HCT116 (cell line): Measurements from ENCODE around the gene RHOH. TPM values are rescaled to one million over a fixed set of nuclear protein-coding genes. Genes with fewer than 3 reads are reported as not detected.

Source experiments
- ATAC-seq: fragments of 200-7000 bp; cut with Tn5 transposase; 2 replicates; pipeline ENCODE4 v1.9.1; 2020; ENCODE audit warnings: mild to moderate bottlenecking, moderate library complexity
- BruUV-seq: library from RNA; stranded (reverse); fragments of 400-500 nt; replicated peaks from 2 replicates; lab custom pipeline; 2021; lab: Mats Ljungman, UMichigan
- CTCF ChIA-PET: fragments of 300-600 bp; sonication (Branson Sonifier 250); formaldehyde crosslinking; loops from one replicate; lab custom pipeline; 2021; ENCODE audit warnings: antibody characterized with exemption; lab: Charles Lee
- POLR2A ChIA-PET: fragments of 300-600, 350-600 bp; sonication (Branson Sonifier 250); formaldehyde crosslinking; loops from one replicate; lab custom pipeline; 2021; ENCODE audit warnings: antibody characterized with exemption; lab: Charles Lee
- RAD21 ChIA-PET, 2 experiments: fragments of 300-600 bp; sonication (Branson Sonifier 250); formaldehyde crosslinking; loops; one replicate each; lab custom pipeline; 2023; ENCODE audit warnings: low total read pairs in 2 of 2; ENCODE audit not compliant: uncharacterized antibody in 2 of 2, unreplicated experiment in 2 of 2, low non-redundant PET in 1 of 2; lab: Charles Lee
- DNase-seq: peaks from one replicate; pipeline ENCODE4 v3.0.0-alpha.2; 2010; ENCODE audit warnings: low read depth, low spot score
- H2AFZ ChIP-seq: fragments of 200-600 bp; shearing (Covaris generic), sonication (generic); 2 replicates; pipeline ENCODE4 v1.6.1; 2017; ENCODE audit warnings: low read depth, mixed run types, mixed read lengths, antibody characterized with exemption, low read length; ENCODE audit not compliant: poor library complexity, severe bottlenecking
- H3K27ac ChIP-seq: 2 replicates; pipeline ENCODE4 v1.5.1; 2012; ENCODE audit warnings: low read depth, low read length
- H3K27me3 ChIP-seq: fragments of 200-600 bp; sonication (generic); 2 replicates; pipeline ENCODE4 v1.6.1; 2016; ENCODE audit warnings: mixed run types, low read length, mixed read lengths; ENCODE audit not compliant: insufficient read depth
- H3K36me3 ChIP-seq, 2 experiments: fragments of 200-500 bp in 1 of 2; fragments of 200-600 bp in 1 of 2; sonication (Bioruptor generic) in 1 of 2; sonication (generic) in 1 of 2; 2 replicates each; pipeline versions ENCODE4 v1.5.1 to v1.6.1; 2014 to 2016; ENCODE audit warnings: low read length in 2 of 2, inconsistent platforms in 1 of 2, mixed read lengths in 1 of 2, mixed run types in 1 of 2; ENCODE audit not compliant: insufficient read depth in 2 of 2, control insufficient read depth in 1 of 2
- H3K4me1 ChIP-seq, 2 experiments: fragments of 200-600 bp in 1 of 2; sonication (generic) in 1 of 2; 2 replicates each; pipeline versions ENCODE4 v1.5.1 to v1.6.1; 2012 to 2017; ENCODE audit warnings: low read length in 2 of 2, inconsistent platforms in 1 of 2, mild to moderate bottlenecking in 1 of 2, mixed read lengths in 1 of 2, mixed run types in 1 of 2, moderate library complexity in 1 of 2; ENCODE audit not compliant: insufficient read depth in 2 of 2, control insufficient read depth in 1 of 2
- H3K4me2 ChIP-seq: fragments of 200-600 bp; sonication (generic); 2 replicates; pipeline ENCODE4 v1.6.1; 2017; ENCODE audit warnings: mixed run types, low read length, mixed read lengths
- H3K4me3 ChIP-seq, 2 experiments: fragments of 200-600 bp in 1 of 2; sonication (generic) in 1 of 2; replicated peaks in 1 of 2; 2 replicates each; pipeline ENCODE4 v1.5.1; 2011 to 2016; ENCODE audit warnings: low read length in 2 of 2, control low read depth in 1 of 2, low read depth in 1 of 2, mild to moderate bottlenecking in 1 of 2, mixed read lengths in 1 of 2, mixed run types in 1 of 2
- H3K79me2 ChIP-seq: fragments of 200-600 bp; sonication (generic); 2 replicates; pipeline ENCODE4 v1.6.1; 2017; ENCODE audit warnings: mild to moderate bottlenecking, mixed run types, low read length, moderate library complexity, mixed read lengths; ENCODE audit not compliant: insufficient read depth
- H3K9ac ChIP-seq: fragments of 200-600 bp; sonication (generic); 2 replicates; pipeline ENCODE4 v1.6.1; 2016; ENCODE audit warnings: low read length, mixed read lengths
- H3K9me2 ChIP-seq: fragments of 200-600 bp; sonication (generic), shearing (Covaris generic); 2 replicates; pipeline ENCODE4 v1.6.1; 2017; ENCODE audit warnings: mixed run types, mild to moderate bottlenecking, moderate library complexity; ENCODE audit not compliant: insufficient read depth
- H3K9me3 ChIP-seq, 2 experiments: fragments of 200-500 bp in 1 of 2; fragments of 200-600 bp in 1 of 2; sonication (Bioruptor generic) in 1 of 2; sonication (generic) in 1 of 2; 2 replicates each; pipeline ENCODE4 v1.6.1; 2014 to 2017; ENCODE audit warnings: low read length in 2 of 2, mixed read lengths in 2 of 2, inconsistent platforms in 1 of 2, low read depth in 1 of 2, mild to moderate bottlenecking in 1 of 2, mixed run types in 1 of 2, moderate library complexity in 1 of 2; ENCODE audit not compliant: control insufficient read depth in 1 of 2, insufficient read depth in 1 of 2
- H4K20me1 ChIP-seq: fragments of 200-600 bp; sonication (generic), shearing (Covaris generic); 2 replicates; pipeline ENCODE4 v1.6.1; 2017; ENCODE audit warnings: mixed run types, mild to moderate bottlenecking, moderate library complexity; ENCODE audit not compliant: insufficient read depth
- CBX3 ChIP-seq: IDR thresholded peaks from 2 replicates; pipeline ENCODE4 v1.6.1; 2012; ENCODE audit warnings: low read depth
- CEBPB ChIP-seq: IDR thresholded peaks from 2 replicates; pipeline ENCODE4 v1.6.1; 2012; ENCODE audit warnings: low read depth
- EGR1 ChIP-seq: IDR thresholded peaks from 2 replicates; pipeline ENCODE4 v1.6.1; 2012; ENCODE audit warnings: low read depth
- EZH2 ChIP-seq: fragments of 200-600 bp; sonication (generic); IDR thresholded peaks from 2 replicates; pipeline ENCODE4 v1.6.1; 2017; ENCODE audit warnings: antibody characterized with exemption, mixed run types
- FOSL1 ChIP-seq: IDR thresholded peaks from 2 replicates; pipeline ENCODE4 v1.6.1; 2012; ENCODE audit warnings: low read depth
- JUND ChIP-seq: IDR thresholded peaks from 2 replicates; pipeline ENCODE4 v1.6.1; 2012
- POLR2AphosphoS5 ChIP-seq: IDR thresholded peaks from 2 replicates; pipeline ENCODE4 v1.6.1; 2011; ENCODE audit warnings: mild to moderate bottlenecking, low read depth, low read length, moderate library complexity
- RAD21 ChIP-seq: IDR thresholded peaks from 2 replicates; pipeline ENCODE4 v1.6.1; 2012; ENCODE audit warnings: low read depth, mild to moderate bottlenecking
- SIN3A ChIP-seq: IDR thresholded peaks from 2 replicates; pipeline ENCODE4 v1.6.1; 2012; ENCODE audit warnings: low read depth
- SP1 ChIP-seq: IDR thresholded peaks from 2 replicates; pipeline ENCODE4 v1.6.1; 2012; ENCODE audit warnings: low read depth
- SRF ChIP-seq: IDR thresholded peaks from 2 replicates; pipeline ENCODE4 v1.6.1; 2012; ENCODE audit warnings: low read depth
- TCF7L2 ChIP-seq: IDR thresholded peaks from 2 replicates; pipeline ENCODE4 v1.7.0; 2011; ENCODE audit warnings: borderline replicate concordance, inconsistent platforms; ENCODE audit not compliant: insufficient read depth, insufficient read length; ENCODE audit errors: extremely low read depth
- YY1 ChIP-seq: IDR thresholded peaks from 2 replicates; pipeline ENCODE4 v1.6.1; 2011; ENCODE audit warnings: low read length, low read depth, moderate library complexity, mild to moderate bottlenecking; ENCODE audit not compliant: insufficient replicate concordance; ENCODE audit errors: extremely low read depth
- ZFX ChIP-seq: fragments of 450-650 bp; IDR thresholded peaks from 2 replicates; pipeline ENCODE4 v1.6.1; 2017
- ZNF274 ChIP-seq: fragments of 200-500 bp; sonication (Bioruptor generic); IDR thresholded peaks from 2 replicates; pipeline ENCODE4 v1.6.1; 2014; ENCODE audit warnings: mild to moderate bottlenecking, low read depth, low read length, inconsistent platforms
- intact Hi-C: fragments of 100-400 bp; cut with micrococcal nuclease; formaldehyde crosslinking; loops from 2 replicates; pipeline ENCODE4 v1.10.0; 2022
- total RNA-seq: library from RNA; stranded (reverse); gene quantifications from one replicate; pipeline ENCODE4 v1.2.1, GENCODE V29; 2021; ENCODE audit not compliant: unreplicated experiment
- TF ChIP-seq, protein P1 (sequence below): IDR thresholded peaks from 2 replicates; pipeline ENCODE4 v1.6.1; 2012
- TF ChIP-seq, protein P2 (sequence below): IDR thresholded peaks from 2 replicates; pipeline ENCODE4 v1.6.1; 2012
- TF ChIP-seq, protein P3 (sequence below), 3 experiments: fragments of 200-600 bp in 1 of 3; sonication (generic) in 1 of 3; IDR thresholded peaks in 2 of 3; conservative IDR thresholded peaks in 1 of 3; 2 replicates each; pipeline ENCODE4 v1.5.1; 2012 to 2017; ENCODE audit warnings: low read depth in 2 of 3, low read length in 2 of 3, antibody characterized with exemption in 1 of 3, borderline replicate concordance in 1 of 3, control low read depth in 1 of 3, mild to moderate bottlenecking in 1 of 3, mixed read lengths in 1 of 3, mixed run types in 1 of 3, moderate library complexity in 1 of 3; ENCODE audit not compliant: insufficient read depth in 1 of 3

The RHOH gene
- total RNA-seq, 1 experiment from 2014 or later: 0.74 TPM

DNA sequence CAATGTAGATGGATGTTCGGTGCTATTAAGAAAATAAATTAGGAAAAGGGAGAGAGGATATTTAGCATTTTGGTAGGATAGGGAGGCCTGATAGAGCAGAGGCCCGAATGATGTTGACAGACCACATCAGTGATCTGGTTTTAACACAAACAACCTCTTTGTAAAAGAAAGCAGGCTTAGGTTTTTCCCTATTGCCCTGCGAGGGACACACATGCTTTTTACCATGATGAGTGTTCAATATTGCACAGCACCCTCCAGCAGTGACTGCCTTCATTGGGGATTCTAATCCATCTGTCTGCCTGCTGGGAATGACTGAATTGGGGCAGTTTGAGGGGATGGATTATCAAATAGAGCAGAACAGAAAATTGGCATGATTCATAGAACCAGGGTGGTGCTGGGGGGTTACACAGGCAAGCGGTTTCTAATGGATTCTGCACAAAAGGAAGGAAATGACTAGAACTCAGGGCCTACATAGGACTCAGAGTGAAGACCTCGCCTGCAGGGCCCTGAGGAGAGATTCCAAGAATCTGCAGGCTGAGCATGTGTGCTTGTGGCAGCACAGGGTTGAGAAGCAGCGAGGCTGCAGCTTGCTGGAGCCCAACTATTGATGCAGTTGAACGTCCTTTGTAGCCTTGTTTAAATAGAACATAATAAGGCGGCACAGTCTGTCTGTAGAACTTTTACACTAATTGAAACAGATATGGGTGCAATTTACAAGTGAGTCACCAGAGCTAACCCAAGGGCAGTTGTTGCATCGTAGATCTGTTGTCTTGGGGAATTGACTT is 58.0 kb downstream of the RHOH start:
- CTCF ChIA-PET: no interaction called here
- POLR2A ChIA-PET: interaction anchor here (1.2 kb wide), 1 partner anchor 15 kb away, joined by 3 read pairs; no protein-coding TSS in a partner anchor
- Histone ChIP-seq H3K9me2 (no peaks in the 10 kb centered on the region), H3K4me1 (peaks cover 34 to 88% of the 10 kb centered on the region in 2 experiments), H3K9ac (peak overlapping the region; percentile 51), H3K79me2 (no peaks in the 10 kb centered on the region), H3K4me2 (peak overlapping the region; percentile 72), H3K27me3 (no peaks in the 10 kb centered on the region), H3K4me3 (peak overlapping the region in 1 of 2 experiments; percentile 37; a peak in 2 of 4 replicates), H2AFZ (peak overlapping the region; percentile 70), H4K20me1 (no peaks in the 10 kb centered on the region), H3K9me3 (no peaks in the 10 kb centered on the region), H3K36me3 (no peaks in the 10 kb centered on the region), H3K27ac (peak overlapping the region; percentile 71)
- ATAC-seq (peak; percentile 57), DNase-seq (peak; percentile 71)
- intact Hi-C loops: loop anchor here (1.0 to 5.0 kb wide), 2 partner anchors 30 to 197 kb away; partner anchors contain the start of gene N4BP2
- no TSS peak for BruUV-seq
- TF ChIP-seq ZNF274 (no peak), SRF (no peak), RAD21 (no peak), JUND (no peak; the same call in 1 of the 2 replicates), SIN3A (no peak), ZFX (peak; percentile 28; the same call in 1 of the 2 replicates), TCF7L2 (peak; percentile 35), FOSL1 (peak; percentile 31; the same call in 1 of the 2 replicates), CEBPB (no peak), YY1 (no peak), SP1 (0 out of 2 replicates have a peak, but pooled peaks have one; percentile 38), EGR1 (no peak), POLR2AphosphoS5 (no peak; the same call in 1 of the 2 replicates), EZH2 (no peak), CBX3 (no peak; the same call in 1 of the 2 replicates)
- TF ChIP-seq, protein P1, sequence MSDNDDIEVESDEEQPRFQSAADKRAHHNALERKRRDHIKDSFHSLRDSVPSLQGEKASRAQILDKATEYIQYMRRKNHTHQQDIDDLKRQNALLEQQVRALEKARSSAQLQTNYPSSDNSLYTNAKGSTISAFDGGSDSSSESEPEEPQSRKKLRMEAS: peak; percentile 30; the same call in 1 of the 2 replicates
- TF ChIP-seq, protein P2, sequence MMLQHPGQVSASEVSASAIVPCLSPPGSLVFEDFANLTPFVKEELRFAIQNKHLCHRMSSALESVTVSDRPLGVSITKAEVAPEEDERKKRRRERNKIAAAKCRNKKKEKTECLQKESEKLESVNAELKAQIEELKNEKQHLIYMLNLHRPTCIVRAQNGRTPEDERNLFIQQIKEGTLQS: no peak
- TF ChIP-seq, protein P3, sequence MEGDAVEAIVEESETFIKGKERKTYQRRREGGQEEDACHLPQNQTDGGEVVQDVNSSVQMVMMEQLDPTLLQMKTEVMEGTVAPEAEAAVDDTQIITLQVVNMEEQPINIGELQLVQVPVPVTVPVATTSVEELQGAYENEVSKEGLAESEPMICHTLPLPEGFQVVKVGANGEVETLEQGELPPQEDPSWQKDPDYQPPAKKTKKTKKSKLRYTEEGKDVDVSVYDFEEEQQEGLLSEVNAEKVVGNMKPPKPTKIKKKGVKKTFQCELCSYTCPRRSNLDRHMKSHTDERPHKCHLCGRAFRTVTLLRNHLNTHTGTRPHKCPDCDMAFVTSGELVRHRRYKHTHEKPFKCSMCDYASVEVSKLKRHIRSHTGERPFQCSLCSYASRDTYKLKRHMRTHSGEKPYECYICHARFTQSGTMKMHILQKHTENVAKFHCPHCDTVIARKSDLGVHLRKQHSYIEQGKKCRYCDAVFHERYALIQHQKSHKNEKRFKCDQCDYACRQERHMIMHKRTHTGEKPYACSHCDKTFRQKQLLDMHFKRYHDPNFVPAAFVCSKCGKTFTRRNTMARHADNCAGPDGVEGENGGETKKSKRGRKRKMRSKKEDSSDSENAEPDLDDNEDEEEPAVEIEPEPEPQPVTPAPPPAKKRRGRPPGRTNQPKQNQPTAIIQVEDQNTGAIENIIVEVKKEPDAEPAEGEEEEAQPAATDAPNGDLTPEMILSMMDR (IDR thresholded peaks at IDR 0.05 in 2 of 3, conservative IDR thresholded peaks at IDR 0.05 in 1 of 3; ENCODE audit: borderline replicate concordance in 1 of 3, insufficient read depth in 1 of 3, low read depth in 2 of 3, low read length in 2 of 3): no peak
- RAD21 ChIA-PET: no interaction called here
